Measurements from ENCODE around the gene GABRG3.

DNA sequence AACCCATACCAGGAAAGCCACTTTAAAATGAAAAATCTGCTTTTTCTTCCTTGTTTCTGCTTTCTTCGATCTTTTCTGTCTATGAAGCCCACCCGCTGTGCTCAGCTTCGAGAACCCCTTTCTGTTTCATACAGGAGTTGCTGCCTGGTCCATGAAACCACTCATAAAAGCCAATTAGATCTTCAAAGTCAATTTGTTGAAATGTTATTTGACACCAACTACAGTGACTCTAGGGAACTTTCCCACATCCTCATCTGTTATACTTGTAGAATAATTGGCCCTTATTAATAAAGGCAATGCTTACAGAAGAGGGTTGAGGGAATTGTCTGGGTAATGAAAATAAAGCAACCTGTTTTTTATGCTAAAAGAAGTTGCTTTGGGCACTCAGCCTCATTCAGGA lies 604.5 kb downstream of the GABRG3 start:
- TF ChIP-seq, protein P1, sequence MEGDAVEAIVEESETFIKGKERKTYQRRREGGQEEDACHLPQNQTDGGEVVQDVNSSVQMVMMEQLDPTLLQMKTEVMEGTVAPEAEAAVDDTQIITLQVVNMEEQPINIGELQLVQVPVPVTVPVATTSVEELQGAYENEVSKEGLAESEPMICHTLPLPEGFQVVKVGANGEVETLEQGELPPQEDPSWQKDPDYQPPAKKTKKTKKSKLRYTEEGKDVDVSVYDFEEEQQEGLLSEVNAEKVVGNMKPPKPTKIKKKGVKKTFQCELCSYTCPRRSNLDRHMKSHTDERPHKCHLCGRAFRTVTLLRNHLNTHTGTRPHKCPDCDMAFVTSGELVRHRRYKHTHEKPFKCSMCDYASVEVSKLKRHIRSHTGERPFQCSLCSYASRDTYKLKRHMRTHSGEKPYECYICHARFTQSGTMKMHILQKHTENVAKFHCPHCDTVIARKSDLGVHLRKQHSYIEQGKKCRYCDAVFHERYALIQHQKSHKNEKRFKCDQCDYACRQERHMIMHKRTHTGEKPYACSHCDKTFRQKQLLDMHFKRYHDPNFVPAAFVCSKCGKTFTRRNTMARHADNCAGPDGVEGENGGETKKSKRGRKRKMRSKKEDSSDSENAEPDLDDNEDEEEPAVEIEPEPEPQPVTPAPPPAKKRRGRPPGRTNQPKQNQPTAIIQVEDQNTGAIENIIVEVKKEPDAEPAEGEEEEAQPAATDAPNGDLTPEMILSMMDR (IDR thresholded peaks at IDR 0.05), result no peak
- TF ChIP-seq POLR2A (IDR thresholded peaks at IDR 0.05; ENCODE audit: low read depth), result no peak
- no peak for TF ChIP-seq POLR2AphosphoS5 (IDR thresholded peaks at IDR 0.05)
- TF ChIP-seq EP300 (IDR thresholded peaks at IDR 0.05), result no peak
